HEK293 (cell line): Measurements from ENCODE around the gene SRGN.

Source experiments
- SALL2 ChIP-seq: fragments of 450-650 bp; formaldehyde crosslinking; IDR thresholded peaks from 2 replicates; pipeline ENCODE4 v1.5.0; 2017; ENCODE audit warnings: missing biosample characterization, mild to moderate bottlenecking, missing genetic modification characterization, borderline replicate concordance
- ZBTB1 ChIP-seq: fragments of 450-650 bp; formaldehyde crosslinking; IDR thresholded peaks from 2 replicates; pipeline ENCODE4 v1.5.1; 2016; ENCODE audit warnings: missing biosample characterization, missing genetic modification characterization
- ZFHX2 ChIP-seq: fragments of 450-650 bp; formaldehyde crosslinking; conservative IDR thresholded peaks from 2 replicates; pipeline ENCODE4 v1.5.1; 2016; ENCODE audit warnings: missing biosample characterization, missing genetic modification characterization
- ZNF114 ChIP-seq: fragments of 450-650 bp; formaldehyde crosslinking; IDR thresholded peaks from 2 replicates; pipeline ENCODE4 v1.5.0; 2017; ENCODE audit warnings: missing biosample characterization, missing genetic modification characterization
- ZNF324 ChIP-seq: fragments of 450-650 bp; formaldehyde crosslinking; IDR thresholded peaks from 2 replicates; pipeline ENCODE4 v1.5.1; 2016; ENCODE audit warnings: missing biosample characterization, missing genetic modification characterization
- ZNF555 ChIP-seq: fragments of 450-650 bp; formaldehyde crosslinking; conservative IDR thresholded peaks from 2 replicates; pipeline ENCODE4 v1.5.1; 2017; ENCODE audit warnings: missing biosample characterization, mild to moderate bottlenecking, missing genetic modification characterization, inconsistent platforms
- ZNF660 ChIP-seq: fragments of 450-650 bp; IDR thresholded peaks from 2 replicates; pipeline ENCODE4 v1.5.1; 2018; ENCODE audit warnings: missing biosample characterization, mild to moderate bottlenecking, missing genetic modification characterization
- TF ChIP-seq, protein P1 (sequence below): fragments of 450-650 bp; formaldehyde crosslinking; IDR thresholded peaks from 2 replicates; pipeline ENCODE4 v1.5.1; 2016; ENCODE audit warnings: missing biosample characterization, missing genetic modification characterization
- TF ChIP-seq, protein P2 (sequence below): fragments of 450-650 bp; formaldehyde crosslinking; IDR thresholded peaks from 2 replicates; pipeline ENCODE4 v1.5.1; 2016; ENCODE audit warnings: missing biosample characterization, missing genetic modification characterization
- TF ChIP-seq, protein P3 (sequence below): fragments of 450-650 bp; formaldehyde crosslinking; optimal IDR thresholded peaks from 2 replicates; pipeline ENCODE3; 2016; ENCODE audit warnings: missing biosample characterization, mild to moderate bottlenecking, missing genetic modification characterization
- TF ChIP-seq, protein P4 (sequence below): fragments of 450-650 bp; formaldehyde crosslinking; IDR thresholded peaks from 2 replicates; pipeline ENCODE4 v1.5.1; 2016; ENCODE audit warnings: missing biosample characterization, missing genetic modification characterization, borderline replicate concordance

DNA sequence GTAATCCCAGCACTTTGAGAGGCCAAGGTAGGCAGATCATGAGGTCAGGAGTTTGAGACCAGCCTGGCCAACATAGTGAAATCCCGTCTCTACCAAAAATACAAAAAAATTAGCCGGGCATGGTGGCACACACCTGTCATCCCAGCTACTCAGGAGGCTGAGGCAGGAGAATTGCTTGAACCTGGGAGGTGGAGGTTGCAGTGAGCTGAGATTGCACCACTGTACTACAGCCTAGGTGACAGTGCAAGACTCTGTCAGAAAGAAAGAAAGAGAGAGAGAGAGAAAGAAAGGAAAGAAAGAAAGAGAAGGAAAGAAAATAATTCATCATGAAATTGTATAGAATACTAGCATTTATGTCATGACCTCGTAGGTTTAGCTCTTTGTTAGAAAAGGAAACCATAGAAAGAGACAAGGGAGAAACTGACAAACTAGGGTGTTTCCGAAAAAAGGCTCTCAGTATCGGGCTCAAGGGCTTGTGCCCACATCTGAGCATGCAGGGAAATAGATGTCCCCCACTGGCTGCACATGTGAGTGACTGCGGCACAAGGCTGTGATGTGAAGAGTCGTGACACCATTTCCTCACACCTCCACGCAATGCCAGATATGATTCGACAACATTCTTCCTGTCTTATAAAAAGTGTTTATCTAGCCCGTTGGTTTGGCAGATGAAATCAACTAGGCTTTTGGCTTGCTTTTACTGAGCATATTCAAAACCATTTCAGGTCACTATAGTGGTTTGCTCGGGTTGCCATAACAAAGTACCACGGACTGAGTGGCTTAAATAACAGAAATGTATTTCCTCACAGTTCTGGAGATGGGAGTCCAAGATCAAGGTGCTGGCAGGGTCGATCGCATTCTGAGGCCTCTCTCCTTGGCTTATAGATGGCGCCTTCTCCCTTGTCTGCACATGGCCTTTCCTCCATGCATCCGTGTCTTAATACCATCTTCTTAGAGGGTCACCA lies 2.0 kb downstream of the SRGN start:
- TF ChIP-seq ZNF660 (tag by site-specific recombination) (no peak), ZFHX2 (tag by site-specific recombination) (no peak), SALL2 (no peak), ZBTB1 (no peak), ZNF555 (tag by site-specific recombination) (no peak), ZNF114 (no peak), ZNF324 (tag by site-specific recombination) (no peak)
- TF ChIP-seq, protein P1, sequence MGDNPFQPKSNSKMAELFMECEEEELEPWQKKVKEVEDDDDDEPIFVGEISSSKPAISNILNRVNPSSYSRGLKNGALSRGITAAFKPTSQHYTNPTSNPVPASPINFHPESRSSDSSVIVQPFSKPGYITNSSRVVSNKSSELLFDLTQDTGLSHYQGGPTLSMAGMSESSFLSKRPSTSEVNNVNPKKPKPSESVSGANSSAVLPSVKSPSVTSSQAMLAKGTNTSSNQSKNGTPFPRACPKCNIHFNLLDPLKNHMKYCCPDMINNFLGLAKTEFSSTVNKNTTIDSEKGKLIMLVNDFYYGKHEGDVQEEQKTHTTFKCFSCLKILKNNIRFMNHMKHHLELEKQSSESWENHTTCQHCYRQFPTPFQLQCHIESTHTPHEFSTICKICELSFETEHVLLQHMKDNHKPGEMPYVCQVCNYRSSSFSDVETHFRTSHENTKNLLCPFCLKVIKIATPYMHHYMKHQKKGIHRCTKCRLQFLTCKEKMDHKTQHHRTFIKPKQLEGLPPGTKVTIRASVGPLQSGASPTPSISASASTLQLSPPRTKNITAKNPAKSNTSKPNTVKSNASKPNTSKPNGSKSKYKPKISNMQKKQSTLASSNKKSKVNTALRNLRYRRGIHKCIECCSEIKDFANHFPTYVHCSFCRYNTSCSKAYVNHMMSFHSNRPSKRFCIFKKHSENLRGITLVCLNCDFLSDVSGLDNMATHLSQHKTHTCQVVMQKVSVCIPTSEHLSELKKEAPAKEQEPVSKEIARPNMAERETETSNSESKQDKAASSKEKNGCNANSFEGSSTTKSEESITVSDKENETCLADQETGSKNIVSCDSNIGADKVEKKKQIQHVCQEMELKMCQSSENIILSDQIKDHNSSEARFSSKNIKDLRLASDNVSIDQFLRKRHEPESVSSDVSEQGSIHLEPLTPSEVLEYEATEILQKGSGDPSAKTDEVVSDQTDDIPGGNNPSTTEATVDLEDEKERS (tag by site-specific recombination), result no peak
- TF ChIP-seq, protein P2, sequence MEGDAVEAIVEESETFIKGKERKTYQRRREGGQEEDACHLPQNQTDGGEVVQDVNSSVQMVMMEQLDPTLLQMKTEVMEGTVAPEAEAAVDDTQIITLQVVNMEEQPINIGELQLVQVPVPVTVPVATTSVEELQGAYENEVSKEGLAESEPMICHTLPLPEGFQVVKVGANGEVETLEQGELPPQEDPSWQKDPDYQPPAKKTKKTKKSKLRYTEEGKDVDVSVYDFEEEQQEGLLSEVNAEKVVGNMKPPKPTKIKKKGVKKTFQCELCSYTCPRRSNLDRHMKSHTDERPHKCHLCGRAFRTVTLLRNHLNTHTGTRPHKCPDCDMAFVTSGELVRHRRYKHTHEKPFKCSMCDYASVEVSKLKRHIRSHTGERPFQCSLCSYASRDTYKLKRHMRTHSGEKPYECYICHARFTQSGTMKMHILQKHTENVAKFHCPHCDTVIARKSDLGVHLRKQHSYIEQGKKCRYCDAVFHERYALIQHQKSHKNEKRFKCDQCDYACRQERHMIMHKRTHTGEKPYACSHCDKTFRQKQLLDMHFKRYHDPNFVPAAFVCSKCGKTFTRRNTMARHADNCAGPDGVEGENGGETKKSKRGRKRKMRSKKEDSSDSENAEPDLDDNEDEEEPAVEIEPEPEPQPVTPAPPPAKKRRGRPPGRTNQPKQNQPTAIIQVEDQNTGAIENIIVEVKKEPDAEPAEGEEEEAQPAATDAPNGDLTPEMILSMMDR (tag by site-specific recombination), result no peak
- TF ChIP-seq, protein P3, sequence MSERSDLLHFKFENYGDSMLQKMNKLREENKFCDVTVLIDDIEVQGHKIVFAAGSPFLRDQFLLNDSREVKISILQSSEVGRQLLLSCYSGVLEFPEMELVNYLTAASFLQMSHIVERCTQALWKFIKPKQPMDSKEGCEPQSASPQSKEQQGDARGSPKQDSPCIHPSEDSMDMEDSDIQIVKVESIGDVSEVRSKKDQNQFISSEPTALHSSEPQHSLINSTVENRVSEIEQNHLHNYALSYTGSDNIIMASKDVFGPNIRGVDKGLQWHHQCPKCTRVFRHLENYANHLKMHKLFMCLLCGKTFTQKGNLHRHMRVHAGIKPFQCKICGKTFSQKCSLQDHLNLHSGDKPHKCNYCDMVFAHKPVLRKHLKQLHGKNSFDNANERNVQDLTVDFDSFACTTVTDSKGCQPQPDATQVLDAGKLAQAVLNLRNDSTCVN, result no peak
- TF ChIP-seq, protein P4, sequence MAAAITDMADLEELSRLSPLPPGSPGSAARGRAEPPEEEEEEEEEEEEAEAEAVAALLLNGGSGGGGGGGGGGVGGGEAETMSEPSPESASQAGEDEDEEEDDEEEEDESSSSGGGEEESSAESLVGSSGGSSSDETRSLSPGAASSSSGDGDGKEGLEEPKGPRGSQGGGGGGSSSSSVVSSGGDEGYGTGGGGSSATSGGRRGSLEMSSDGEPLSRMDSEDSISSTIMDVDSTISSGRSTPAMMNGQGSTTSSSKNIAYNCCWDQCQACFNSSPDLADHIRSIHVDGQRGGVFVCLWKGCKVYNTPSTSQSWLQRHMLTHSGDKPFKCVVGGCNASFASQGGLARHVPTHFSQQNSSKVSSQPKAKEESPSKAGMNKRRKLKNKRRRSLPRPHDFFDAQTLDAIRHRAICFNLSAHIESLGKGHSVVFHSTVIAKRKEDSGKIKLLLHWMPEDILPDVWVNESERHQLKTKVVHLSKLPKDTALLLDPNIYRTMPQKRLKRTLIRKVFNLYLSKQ (tag by site-specific recombination), result no peak
